CD4-positive, alpha-beta T cell treated with Interleukin-4 for 1 hour (primary cell): ENCODE results near the gene RAB40B.

Source experiments
- DNase-seq, 2 donors: peaks; one replicate each; pipeline ENCODE4 v3.0.0-alpha.2; 2020 to 2022

Gene RAB40B

DNA sequence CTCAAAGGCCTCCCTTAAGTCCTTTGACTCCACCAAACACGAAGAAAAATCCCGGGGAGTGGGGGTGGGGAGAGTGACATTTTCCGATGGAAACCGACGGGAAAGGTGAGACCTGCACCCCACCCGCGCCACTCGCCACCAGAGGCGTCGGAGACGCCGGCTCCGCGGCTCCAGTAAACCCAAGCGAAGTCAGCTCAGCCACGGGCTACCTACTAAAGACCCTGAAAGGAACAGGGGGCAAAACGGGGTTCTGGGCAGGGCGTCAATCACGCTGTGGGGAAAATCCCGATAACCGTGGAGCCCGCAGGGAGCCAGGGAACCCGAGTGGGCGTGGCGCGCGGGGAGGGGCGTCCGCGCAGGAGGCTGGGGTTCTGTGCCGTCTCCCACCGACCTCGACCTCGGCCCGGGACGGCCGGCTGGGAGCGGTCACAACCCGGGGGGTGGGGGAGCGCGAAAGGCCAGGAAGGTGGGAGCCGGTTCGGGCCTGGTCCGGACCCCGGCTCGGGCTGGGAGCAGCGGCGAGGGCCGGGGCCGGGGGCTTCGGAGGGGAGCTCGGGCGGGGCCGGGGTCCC lies 50.8 kb downstream of the RAB40B start:
- peak; percentile 24 to 54 for DNase-seq

DNA sequence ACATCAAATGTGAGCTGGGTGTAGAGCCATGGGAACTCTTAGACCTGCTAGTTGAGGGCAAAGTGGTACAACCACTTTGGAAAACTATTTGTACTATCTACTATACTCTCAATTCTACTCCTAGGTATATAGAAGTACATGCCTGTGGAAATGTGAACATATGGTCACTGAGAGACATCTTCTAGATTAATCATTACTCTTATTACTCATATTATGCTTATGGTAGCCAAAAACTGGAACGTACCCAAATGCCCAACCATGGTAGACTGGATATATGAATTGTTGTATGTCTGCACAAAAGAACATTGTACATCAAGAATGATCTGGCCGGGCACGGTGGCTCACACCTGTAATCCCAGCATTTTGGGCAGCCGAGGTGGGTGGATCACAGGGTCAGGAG lies 53.0 kb downstream of the RAB40B start:
- no peak for DNase-seq

DNA sequence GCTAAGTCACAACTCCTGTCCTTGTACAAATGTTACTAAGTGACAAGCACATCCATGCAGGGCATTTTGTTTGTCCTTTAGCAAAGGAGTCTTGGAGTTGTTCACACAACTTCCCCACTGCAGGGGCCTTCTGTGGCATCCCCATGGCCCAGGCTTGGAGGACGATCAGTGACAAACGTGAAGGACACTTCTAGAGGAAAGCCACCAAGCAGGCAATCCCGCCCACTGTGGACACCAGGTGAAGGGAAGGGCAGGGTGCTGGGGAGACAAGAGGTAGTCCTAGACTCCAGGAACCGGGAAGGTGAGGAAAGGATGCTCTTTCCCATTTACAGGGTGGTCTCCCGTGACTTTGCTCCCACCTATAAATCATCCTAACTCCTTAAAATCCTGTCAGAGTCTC lies 54.4 kb downstream of the RAB40B start:
- DNase-seq = no peak

DNA sequence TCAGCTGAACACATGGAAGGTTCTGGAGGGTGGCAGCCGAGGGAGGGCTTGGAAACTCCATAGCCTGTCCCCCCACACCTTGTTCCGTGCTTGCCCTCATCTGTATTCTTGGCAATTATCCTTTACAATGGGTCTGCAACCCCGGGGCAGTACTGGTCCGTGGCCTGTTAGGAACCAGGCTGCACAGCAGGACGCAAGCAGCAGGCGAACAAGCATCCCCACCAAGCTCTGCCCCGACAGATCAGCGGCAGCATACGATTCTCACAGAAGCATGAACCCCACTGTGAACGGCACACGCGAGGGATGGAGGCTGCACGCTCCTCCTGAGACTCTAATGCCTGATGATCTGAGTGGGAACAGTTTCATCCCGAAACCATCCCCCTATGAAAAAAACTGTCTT lies 56.5 kb downstream of the RAB40B start:
- no peak for DNase-seq

DNA sequence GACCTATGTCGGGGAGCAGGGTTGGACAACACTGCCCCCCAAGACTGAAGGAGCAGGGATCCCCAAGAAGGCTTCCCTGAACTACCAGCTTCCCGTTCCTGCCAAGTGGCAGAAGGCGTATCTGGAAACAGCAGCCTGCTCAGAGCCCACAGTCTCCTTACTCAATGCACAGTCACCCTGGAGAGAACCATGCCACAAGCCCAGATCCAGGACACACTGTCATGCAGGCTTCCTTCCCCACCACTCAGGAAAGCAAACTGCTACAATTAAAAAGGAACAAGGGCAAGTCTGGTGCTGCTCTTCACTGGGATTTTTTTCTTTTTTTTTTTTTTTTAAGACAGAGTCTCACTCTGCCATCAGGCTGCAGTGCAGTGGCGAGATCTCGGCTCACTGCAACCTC lies 58.5 kb downstream of the RAB40B start:
- no peak for DNase-seq

DNA sequence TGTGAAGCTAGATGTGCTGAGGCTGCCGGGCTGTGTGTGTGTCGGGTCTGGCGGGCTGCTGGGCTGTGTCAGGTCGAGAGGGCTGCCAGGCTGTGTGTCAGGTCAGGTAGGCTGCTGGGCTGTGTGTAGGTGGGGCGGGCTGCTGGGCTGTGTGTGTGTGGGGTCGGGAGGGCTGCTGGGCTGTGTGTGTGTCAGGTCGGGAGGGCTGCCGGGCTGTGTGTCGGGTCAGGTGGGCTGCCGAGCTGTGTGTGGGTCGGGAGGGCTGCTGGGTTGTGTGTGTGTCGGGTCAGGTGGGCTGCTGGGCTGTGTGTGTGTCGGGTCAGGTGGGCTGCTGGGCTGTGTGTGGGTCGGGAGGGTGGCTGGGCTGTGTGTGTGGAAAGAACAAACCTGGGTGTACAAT lies 58.9 kb downstream of the RAB40B start:
- DNase-seq = no peak

DNA sequence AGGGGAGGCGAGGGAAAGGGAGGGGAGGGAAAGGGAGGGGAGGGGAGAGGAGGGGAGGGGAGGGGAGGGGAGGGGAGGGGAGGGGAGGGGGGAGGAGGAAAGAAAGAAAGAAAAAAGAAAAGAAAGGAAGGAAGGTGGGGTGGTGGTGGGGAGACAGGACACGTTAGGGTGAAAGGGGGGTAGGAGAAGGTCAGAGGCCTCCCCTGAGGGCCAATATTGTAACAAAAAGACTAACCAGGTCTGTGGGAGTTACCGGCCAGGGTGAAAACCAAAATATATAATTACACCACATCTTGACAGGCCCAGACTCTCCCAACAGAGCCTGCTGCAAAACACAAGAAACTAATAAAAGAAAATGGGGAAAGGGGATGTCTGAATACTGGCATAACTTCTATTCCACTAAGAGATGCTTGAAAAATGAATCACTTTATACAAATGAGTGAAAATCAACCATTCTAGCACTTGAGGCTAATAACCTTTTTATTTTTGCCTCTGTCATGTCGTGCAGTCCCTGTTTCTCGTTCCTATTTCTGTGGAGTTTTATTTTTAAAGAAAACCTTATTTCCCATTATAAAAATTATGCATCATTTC lies 60.2 kb downstream of the RAB40B start:
- no peak for DNase-seq

DNA sequence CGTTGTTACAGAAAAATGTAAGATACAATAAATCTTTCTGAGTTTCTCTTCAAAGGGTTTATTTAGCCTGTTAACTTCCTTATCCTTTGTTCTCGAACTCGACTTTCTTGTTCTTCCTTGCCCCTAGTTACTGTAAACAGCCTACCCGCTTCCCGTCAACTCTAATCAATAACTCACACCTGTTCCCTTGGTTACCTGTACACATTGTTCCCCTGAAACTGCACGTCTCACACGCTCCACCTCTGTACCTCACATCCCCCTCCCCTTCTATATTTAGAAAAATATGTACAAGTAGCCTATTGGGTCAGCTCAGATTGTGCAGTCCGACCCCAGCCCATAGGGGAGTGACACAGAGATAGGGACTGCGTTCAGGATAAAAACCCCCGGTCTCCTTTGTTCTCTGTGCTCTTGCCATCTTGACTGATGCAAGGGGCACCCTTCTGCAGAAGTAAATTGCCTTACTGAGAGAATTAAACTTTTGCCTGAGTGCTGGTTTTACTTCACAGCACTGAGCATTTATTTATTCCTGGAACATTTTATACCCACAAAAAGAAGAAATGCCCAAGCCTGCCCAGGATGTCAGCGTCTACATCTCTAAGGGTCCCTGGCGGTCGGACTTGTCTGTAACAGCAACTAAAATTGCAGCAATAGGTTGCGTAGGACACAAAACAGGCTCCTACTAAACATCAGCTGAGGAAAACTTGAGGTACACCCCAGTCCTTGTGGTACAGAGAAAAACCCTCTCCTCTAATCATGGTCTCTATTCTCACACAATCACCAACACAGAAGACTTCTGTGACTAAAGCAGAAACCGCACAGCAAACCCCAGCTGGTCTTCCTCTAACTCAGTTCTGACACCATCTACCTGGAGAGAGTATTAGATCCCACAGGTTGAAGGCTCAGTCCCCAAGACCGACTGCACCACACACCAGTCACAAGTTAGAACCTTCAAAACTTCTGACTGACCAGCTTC lies 61.6 kb downstream of the RAB40B start:
- no peak for DNase-seq

DNA sequence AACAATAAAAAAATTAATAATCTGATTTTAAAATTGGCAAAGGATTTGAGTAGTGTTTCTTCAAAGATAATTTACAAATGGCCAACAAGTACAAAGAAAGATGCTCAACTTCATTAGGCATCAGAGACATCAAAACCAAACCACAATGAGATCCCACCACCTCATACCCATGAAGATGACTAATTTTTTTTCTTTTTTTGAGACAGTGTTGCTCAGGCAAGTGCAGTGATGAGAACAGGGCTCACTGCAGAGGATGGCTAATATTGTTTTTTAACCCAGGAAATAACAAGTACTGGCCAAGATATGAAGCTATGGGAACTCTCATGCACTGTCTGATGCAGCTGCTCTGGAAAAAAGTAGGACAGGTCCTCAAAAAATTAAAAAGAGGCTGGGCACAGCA lies 65.2 kb downstream of the RAB40B start:
- DNase-seq = no peak

DNA sequence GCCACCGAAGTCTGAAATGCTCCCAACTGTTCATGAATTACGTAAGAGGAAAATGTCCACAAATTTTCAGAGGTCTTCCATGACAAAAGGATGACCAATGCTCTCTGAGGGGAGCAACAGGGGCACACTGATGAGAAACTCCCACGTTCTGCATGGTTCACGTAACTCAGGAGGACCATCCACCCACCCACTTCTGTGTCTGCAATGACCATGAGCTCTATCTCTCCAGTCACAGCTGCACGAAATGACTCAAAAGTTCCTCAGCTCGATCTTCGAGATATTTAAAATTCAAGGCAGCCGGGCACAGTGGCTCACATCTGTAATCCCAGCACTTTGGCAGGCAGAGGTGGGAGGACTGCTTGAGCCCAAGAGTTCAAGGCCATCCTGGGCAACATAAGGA lies 66.0 kb downstream of the RAB40B start:
- DNase-seq = no peak

DNA sequence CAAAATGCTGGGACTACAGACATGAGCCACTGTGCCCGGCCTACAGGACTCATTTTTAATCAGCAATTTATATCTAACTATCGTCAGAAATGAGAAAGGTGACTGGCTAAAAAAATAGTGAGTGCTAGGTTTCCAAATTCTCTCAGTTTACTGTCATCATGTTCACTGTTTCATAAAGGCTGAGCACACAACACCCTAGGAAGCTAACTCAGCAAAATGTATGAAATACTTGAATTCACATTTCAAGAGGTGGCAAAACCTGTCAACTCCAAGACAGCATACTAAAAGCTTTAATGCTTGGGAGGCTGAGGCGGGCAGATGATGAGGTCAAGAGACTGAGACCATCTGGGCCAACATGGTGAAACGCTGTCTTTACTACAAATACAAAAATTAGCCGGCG lies 67.0 kb downstream of the RAB40B start:
- DNase-seq = no peak

DNA sequence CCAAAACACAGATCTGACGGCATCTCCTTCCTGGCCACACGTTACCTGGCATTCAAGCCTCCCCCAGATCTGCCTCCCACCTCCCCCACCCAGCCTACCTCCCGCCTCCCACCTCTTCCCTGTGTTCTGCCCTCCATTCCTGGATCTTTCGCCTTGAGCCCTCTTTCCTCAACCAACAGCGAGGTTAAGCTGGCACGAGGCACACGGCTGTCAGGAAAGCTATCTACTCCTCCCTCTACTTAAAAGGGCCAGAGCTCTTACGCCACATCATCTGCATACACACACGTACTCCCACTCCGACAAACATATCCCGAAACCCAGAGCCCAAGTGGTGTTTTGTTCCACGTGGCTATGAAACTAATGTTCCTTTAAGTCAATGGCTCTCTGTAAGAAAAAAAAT lies 68.3 kb downstream of the RAB40B start:
- no peak for DNase-seq

DNA sequence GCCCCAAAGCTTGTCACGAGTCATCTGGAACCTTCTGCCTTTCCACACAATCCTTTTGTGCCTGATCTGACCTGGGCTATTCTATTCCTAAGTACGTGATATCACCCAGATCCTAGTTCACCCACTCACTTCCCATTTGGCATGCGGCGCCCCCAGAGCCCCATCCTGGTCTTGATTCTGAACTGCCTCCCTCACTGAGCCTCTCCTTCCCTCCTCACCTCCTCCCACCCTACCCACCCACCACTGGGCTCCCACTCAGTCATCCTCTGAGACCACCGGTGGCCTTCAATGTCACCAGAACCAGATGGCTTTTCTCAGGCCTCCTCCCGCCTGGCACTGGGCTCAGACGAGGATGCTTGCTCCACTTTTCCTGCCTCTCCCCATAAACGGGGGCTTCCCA lies 68.8 kb downstream of the RAB40B start:
- DNase-seq = no peak

DNA sequence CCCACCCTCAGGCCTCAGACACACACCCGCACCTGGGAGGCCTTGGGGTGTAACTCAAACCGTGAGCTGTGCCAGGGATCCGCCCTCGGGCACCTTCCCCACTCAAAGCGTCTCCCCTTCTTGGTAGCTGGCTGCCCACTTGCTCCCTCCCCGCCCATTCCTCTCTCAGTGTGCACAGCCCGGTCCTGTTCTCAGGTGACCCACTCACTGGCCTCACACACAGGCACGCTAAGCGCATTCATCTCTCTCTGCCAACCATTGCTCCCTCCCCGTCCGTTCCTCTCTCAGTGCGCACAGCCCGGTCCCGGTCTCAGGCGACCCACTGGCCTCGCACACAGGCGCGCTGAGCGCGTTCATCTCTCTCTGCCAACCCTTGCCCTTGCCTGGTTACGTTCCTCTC lies 71.1 kb downstream of the RAB40B start:
- DNase-seq = no peak

DNA sequence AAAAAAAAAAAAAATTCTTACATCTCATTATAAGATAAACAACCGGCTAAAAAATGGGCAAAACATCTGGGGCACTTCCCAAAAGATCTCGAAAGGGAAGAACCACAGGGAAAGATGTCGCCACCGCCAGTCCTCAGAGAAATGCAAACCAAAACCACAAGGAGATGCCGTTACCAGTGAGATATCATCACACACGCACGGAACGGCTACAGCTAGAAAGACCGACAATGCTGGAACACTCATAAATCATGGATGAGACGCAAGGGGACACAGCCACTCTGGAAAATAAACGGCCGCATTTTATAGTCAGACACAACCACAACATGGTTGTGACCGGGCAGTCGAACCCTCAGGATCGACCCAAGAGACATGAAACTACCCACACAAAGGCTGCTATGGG lies 74.8 kb downstream of the RAB40B start:
- no peak for DNase-seq

DNA sequence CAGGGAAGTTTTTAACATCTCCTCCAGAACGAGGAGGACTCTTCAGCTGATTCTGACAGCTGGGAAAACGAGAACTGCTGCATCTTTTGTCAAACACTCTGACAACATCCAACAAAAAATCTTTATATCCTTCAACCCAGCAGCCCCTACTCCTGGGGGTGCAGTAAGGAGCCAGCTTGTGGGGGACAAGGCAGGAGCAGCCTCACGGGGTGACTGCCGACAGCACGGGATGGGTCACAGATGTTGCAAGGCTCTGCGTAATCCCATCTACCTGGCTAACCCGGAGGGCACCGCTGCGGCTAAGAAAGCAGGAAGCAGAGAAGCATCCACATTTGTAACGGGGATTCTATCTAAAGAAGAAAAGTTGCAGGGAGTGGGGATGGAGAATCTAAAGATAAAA lies 78.9 kb downstream of the RAB40B start:
- DNase-seq = no peak

DNA sequence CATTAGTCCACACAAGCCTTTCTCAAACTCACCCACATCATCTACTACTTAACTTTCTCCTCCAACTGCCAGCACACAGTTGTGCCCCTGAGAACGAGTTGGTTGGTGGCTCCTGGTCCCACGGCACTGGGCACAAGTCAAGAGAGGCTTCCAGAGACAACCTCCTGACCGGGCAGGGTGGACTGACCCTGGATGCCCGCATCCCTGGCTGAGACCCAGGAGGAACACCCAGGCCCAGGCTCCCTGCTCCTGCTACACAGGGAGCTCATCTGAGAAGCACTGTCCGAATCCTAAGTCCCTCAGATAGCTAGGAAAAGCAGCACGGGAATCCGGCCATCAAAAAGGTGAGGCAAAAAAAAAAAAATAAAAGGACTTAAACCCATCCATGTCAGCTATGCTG lies 79.3 kb downstream of the RAB40B start:
- DNase-seq = no peak

DNA sequence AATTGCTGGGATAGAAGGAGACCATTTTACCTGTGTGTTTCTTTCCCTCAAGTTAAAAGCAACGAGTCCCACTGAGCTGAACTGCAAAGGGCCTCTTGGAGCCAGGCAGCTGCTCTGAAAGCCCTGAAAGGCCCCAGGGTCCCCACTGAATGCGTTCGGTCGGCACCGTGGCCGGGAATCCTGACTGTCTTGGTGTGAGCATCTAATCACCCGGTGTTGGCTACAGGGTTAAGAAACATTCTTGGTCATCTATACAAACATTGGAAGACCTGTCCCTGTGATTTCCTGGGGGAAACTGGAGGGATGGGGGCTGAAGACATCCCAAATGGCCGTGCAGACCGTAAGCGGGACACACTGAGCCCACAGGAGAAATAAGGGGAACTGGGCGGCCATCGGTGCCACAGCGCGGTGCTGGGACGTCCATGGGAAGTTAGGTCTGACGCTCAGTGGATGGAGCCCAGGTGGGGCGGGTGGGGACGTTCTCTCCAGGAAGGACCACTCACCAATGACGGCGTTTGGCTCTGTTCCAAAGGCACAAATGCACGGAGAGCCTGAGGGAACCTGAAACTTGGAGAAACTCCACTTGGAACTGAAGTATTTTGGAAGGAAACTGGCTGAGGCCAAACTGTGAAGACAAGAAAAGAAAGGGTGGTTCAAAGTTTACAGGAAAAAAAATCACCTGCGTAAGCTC lies 82.3 kb downstream of the RAB40B start:
- no peak for DNase-seq

DNA sequence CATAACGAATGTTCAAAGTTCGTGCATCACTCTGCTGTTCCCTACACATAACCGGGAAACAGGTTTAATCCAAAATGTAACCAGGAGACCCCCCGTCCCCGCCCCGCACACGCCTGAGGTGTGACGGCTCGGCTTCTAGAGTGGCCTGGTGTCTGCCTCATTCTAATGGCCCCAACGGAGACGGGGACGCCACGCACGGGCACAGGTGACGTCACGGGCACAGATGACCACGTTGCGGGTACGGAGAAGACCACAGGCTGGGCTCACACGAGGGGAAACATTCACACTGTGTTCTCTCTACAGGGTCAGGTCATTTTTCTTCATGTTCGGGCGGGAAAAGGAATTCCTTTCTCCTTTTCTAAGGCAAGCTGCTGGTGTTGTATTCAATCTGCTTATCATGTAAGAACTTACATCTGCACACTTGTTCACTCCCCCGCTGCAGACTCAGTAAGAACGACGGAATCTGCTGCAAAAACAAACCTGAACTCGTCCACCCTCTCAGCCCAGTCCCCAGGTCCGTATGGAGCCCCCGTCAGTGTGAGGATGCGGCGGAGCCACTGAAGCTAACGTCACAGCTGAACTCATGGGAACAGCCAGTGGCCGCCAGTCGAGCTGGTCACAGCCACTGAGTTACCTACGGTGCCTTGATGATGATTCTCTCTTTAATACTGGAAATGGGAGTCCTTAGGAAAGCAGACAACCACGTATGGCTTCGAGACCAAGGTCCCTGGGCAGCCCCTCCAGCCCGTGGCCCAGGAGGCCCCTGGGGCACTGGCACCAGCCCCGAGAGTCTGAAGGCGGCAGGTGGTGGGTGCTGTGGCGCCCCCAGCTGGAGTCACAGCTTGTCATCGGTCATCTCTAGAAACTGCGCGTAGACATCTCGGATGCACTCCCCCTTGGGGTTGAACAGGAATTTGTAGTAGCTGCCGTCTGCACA lies 83.1 kb downstream of the RAB40B start:
- DNase-seq = no peak

DNA sequence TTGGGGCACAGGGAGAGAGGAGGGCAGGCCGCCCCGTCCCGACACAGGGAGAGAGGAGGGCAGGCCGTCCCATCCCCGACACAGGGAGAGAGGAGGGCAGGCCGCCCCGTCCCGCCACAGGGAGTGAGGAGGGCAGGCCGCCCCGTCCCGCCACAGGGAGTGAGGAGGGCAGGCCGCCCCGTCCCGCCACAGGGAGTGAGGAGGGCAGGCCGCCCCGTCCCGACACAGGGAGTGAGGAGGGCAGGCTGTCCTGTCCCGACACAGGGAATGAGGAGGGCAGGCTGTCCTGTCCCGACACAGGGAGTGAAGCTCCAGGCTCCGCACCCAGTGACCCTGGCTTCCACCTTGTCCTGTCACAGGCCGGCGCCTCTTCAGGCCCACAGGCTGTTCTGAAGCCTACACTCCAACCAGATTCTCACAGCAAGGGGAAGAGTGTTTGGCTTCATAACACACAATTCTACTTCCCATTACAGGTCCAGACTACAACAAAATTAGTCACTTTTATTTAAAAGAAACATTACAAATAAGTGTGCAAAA lies 84.3 kb downstream of the RAB40B start:
- no peak for DNase-seq

DNA sequence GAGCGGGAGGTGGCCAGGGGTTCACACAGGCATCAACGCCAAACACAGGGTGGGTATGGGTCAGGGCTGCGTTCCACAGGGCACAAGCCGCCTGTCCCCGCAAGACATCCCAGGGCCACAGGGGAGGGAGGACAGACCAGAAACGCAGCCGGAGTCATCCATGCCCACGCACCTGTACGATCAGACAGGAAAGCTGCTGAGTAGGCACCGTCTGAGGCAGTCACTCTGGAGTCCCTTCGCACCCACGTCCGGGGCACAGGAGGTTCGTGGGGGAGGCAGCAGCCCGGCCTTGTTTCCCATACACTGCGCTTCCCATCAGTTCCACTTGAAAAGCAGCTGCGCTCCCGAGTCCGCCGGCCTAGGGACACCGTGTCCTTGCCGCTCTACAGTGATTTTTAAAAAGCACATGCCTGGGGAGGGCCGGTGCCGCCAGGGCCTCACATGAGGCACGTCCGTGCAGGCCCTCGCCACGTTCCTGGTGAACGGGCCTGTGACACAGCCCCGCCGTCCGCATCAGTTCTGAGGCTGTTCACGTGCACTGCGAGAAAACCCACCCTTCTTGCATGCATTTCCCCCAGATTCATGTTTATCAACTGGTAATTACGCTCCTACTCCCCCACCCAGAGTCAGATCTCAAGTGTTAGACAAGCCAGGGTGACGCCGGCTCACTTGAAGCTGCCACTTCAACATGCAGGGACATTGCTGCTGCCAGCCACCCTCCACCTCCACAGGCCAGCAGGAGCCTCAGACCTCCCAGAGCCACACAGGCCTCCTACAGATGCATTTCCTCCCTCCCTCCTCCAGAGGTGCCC lies 85.0 kb downstream of the RAB40B start:
- DNase-seq = no peak
